Measurements from ENCODE around the gene ENG.
"Not testable (repeated sequence)": the region's sequence is repeated elsewhere in the genome, so short reads cannot be mapped to it uniquely, and the experiment has no call there.

Gene ENG

GRCh38 chr9:127854184-127854806, at the start of gene ENG:
ENG (minus strand) TSS chr9:127854658; CDS start chr9:127854355, 303 bp downstream.
- peak; percentile 44 for DNase-seq (ENCODE audit: low spot score)

- peak; percentile 39 for DNase-seq (ENCODE audit: low spot score)
These were observed 49.4 kb upstream of the ENG start for GRCh38 chr9:127903557-127904475.

GRCh38 chr9:127899128-127899943, 44.9 kb upstream of the ENG start, which contains the start of gene ST6GALNAC6:
ST6GALNAC6 (minus strand) TSS chr9:127899603; CDS start chr9:127897981, 1,622 bp downstream.
- peak; percentile 76 for DNase-seq (ENCODE audit: low spot score)

- peak; percentile 72 for DNase-seq (ENCODE audit: low spot score)
These were observed 44.1 kb upstream of the ENG start for GRCh38 chr9:127898433-127899127.

- DNase-seq (ENCODE audit: low spot score): no peak
These were observed 42.8 kb upstream of the ENG start for GRCh38 chr9:127897193-127897692.

- DNase-seq (ENCODE audit: low spot score): no peak
These were observed 42.1 kb upstream of the ENG start for GRCh38 chr9:127896395-127897192.

GRCh38 chr9:127895811-127896210, 41.4 kb upstream of the ENG start:
- DNase-seq (ENCODE audit: low spot score): no peak

- no peak for DNase-seq (ENCODE audit: low spot score)
These were observed 38.9 kb upstream of the ENG start for GRCh38 chr9:127893392-127893791.

GRCh38 chr9:127892831-127893230, 38.4 kb upstream of the ENG start:
- DNase-seq (ENCODE audit: low spot score): no peak

- peak; percentile 28 for DNase-seq (ENCODE audit: low spot score)
These were observed 35.6 kb upstream of the ENG start for GRCh38 chr9:127890053-127890452.

- no peak for DNase-seq (ENCODE audit: low spot score)
These were observed 33.3 kb upstream of the ENG start for GRCh38 chr9:127887792-127888191.

GRCh38 chr9:127886401-127886972, 32.0 kb upstream of the ENG start:
- no peak for DNase-seq (ENCODE audit: low spot score)

- no peak for DNase-seq (ENCODE audit: low spot score)
These were observed 31.2 kb upstream of the ENG start for GRCh38 chr9:127885508-127886281.

- DNase-seq (ENCODE audit: low spot score): no peak
These were observed 30.6 kb upstream of the ENG start for GRCh38 chr9:127884976-127885490.

- no peak for DNase-seq (ENCODE audit: low spot score)
These were observed 30.0 kb upstream of the ENG start for GRCh38 chr9:127884427-127884911.

GRCh38 chr9:127883959-127884358, 29.5 kb upstream of the ENG start:
- DNase-seq (ENCODE audit: low spot score): no peak

- not testable (repeated sequence) for DNase-seq (ENCODE audit: low spot score)
These were observed 27.3 kb upstream of the ENG start for GRCh38 chr9:127881715-127882114.

GRCh38 chr9:127880143-127880542, 25.7 kb upstream of the ENG start:
- no peak for DNase-seq (ENCODE audit: low spot score)
